Activated CD4-positive, alpha-beta T cell treated with anti-CD3 and anti-CD28 coated beads, Interleukin-2, amount 50 U/mL, for 24 hours (primary cell): ENCODE results near the gene KIF5C.

Experiments
- DNase-seq, 2 donors: peaks; one replicate each; pipeline ENCODE4 v3.0.0-alpha.2; 2020; ENCODE audit warnings: low read depth in 1 of 2, low spot score in 1 of 2

The KIF5C gene

DNA sequence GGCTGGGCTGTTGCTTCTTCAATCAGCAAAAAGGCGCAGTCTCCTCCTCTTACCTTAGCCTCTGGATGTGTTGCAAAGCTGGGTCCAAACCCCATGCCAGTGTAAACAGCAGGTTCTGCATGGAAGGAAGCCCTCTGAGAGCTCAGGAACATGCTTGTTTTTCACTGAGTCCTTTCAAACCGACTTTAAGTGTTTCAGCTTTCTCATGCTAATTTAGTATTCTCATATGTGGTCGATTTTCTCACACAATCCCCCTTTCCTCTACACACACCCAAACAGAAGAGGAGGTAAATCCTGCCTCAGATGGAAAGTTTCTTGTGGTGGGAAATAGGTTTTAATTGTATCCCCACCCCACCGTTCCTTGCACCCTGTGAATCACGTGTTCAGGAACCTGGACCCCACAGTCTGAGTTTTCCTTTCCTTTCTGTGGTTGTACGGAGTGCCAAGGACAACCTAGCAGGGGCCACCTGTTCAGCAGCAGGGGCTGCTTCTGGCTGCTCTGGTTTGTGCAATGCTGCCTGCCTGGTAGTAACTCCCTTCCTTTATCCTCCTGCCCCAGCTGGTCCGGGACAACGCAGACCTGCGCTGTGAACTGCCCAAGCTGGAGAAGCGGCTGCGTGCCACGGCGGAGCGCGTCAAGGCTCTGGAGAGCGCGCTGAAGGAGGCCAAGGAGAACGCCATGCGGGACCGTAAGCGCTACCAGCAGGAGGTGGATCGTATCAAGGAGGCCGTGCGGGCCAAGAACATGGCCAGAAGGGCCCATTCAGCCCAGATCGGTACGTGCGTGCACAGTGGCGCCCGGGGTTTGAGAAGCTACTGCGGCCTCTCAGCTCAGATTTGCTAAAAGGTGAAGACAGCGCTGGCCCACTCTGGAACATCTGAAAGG lies 134.8 kb downstream of the KIF5C start:
- DNase-seq = no peak

GRCh38 chr2:149012545-149012944 lies 137.5 kb downstream of the KIF5C start:
- DNase-seq = no peak

- no peak for DNase-seq
These were observed 140.5 kb downstream of the KIF5C start for GRCh38 chr2:149015501-149015900.

GRCh38 chr2:149015926-149016563 lies 141.0 kb downstream of the KIF5C start:
- DNase-seq = no peak

- peak; percentile 45 to 69 for DNase-seq
These were observed 142.3 kb downstream of the KIF5C start for GRCh38 chr2:149017116-149017985.

GRCh38 chr2:149018981-149019380 lies 144.0 kb downstream of the KIF5C start:
- no peak for DNase-seq

GRCh38 chr2:149019768-149020167 lies 144.7 kb downstream of the KIF5C start:
- no peak for DNase-seq

DNA sequence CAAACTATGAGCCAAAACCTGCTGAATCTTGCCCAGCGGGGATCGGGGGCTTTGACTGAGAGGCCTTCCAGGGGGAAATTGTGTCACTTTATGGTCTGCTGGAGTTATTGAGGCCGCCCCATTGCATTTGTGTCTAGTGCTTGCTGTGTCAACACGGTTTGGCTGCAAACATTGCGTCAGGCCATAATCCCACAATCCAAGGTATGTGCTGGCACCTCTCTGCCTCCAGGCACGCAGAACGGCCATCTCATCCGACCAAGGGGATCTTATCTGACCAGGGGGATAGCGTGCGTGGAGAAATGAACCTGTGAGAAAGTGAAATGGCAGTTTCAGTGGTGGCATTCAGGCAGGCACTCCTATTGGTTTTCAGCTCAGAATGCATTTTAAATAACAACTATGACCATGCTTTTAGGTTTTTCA lies 145.4 kb downstream of the KIF5C start:
- no peak for DNase-seq

GRCh38 chr2:149021271-149021719 lies 146.3 kb downstream of the KIF5C start:
- no peak for DNase-seq

- no peak for DNase-seq
These were observed 146.7 kb downstream of the KIF5C start for GRCh38 chr2:149021761-149022160.

DNA sequence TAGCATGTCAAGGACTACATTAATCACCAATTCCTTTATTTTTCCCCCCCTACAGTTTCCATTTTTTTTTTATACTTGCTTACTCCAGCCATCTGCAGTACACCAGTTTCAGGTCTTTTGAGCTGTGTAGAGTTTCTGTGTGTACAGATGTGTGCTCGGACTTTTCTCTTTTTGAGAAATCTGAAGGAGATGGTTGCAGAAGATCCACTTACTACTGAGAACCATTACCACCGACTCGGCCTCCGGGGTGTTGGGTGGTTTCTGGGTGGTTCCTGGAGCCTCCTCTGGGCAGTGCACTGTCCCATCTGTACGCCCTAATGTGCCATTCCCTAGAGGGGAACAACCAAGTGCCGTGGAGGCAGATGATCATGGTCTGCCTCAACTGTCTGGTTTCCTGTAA lies 148.1 kb downstream of the KIF5C start:
- DNase-seq = no peak

GRCh38 chr2:149027590-149028250 lies 152.7 kb downstream of the KIF5C start:
- DNase-seq = no peak

DNA sequence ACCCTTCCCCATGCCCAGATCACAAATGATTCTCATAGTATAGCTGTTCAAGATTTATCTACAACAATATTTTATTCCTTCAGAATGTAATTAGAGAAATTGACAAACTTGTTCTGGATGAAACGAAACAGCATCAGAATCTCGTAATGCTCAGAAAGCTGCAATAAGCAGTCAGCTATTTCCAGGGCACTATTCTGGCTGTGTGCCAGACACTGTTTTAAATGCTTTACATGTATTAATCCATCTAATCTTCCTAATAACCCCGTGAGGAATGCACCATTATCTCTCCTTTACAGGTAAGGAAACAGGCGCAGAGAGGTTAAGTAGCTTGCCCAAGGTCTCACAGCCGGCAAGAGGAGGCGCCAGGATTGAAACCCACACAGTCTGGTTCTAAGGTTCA lies 153.3 kb downstream of the KIF5C start:
- DNase-seq = no peak

- DNase-seq = no peak
These were observed 153.9 kb downstream of the KIF5C start for GRCh38 chr2:149028891-149029290.

GRCh38 chr2:149029307-149029965 lies 154.4 kb downstream of the KIF5C start:
- no peak for DNase-seq

GRCh38 chr2:149031396-149031795 lies 156.4 kb downstream of the KIF5C start:
- DNase-seq = no peak

DNA sequence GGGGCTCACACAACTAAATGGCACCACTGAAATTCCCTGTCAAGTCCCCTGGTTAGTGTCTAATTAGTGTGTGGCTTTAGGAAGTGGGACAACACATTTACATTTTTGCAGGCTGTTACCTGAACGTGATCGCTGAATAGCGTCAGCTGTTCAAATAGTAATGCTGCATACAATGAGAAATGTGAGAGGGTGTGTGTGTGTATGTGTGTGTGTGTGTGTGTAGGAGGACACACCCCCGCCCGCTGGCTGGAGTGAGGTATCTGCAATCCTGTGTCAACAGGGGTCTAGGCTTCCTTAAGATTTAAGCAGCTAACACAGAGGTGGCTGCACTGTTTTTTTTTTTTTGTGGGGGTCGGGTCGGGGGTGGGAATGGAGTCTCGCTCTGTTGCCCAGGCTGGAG lies 158.7 kb downstream of the KIF5C start:
- no peak for DNase-seq

DNA sequence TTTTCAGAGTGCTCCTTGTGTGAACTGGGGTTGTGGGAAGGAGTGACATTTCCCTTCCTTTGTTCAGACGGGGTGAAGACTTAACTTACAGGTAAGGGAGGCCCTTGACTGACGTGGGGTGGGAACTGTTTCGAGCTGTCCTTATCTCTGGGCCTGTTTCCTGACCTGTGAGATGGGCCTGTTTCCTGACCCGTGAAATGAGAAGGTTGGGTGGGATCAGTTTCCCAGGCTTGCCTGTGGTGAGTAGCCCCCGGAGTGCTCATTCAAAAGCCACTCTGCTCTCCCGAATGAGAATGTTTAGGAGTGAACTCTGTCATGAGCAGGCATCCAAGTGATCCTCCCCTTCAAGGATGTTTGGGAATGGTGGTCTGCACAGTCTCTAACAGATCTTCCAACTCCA lies 159.4 kb downstream of the KIF5C start:
- no peak for DNase-seq

DNA sequence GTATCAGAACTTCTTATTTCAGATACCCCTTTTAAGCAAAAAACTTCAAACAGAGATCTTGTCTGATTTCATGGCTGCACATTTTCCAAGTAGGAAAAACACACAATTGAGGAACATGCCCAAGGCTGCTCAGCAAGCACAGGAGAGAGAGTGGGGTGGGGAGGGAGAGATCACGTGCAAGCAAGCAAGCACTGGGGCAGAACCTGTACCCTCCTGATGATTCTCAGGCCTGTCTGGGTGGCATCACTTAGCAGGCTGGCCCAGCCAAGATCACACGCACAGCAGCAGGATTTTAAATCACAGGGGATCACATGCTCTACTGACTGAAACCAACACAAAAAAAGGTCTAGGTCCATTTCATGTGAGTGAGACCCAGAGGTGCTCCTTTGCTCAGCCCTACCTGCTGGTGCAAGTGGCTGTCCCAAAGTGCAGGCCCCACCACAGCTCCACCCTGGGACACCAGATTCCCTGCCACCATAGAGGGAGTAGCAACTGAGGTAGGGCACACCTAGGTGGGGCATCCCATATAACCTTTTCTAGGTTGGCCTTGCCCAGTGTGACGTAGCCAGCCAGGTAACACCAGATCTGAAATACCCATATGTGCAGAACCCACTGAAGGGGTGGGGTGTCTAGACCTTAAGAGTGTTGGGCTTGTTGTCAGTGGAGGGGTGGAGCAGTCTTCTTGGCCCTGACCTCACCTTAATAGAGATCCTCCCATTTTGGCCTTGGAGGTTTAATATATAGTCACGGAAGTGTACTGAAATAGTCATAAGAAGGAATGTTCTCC lies 161.7 kb downstream of the KIF5C start:
- no peak for DNase-seq

GRCh38 chr2:149037851-149038250 lies 162.8 kb downstream of the KIF5C start:
- no peak for DNase-seq
